ELR (cell line): ENCODE measurements around the gene SERINC1.
A peak's percentile ranks its signal among the peaks of the same experiment; 100 is the strongest.
"Not testable (repeated sequence)": the region's sequence is repeated elsewhere in the genome, so short reads cannot be mapped to it uniquely, and the experiment has no call there.

ENCODE experiments used
- DNase-seq: peaks from one replicate; pipeline ENCODE4 v3.0.0-alpha.2; 2015; ENCODE audit warnings: low read depth

Gene SERINC1

DNA sequence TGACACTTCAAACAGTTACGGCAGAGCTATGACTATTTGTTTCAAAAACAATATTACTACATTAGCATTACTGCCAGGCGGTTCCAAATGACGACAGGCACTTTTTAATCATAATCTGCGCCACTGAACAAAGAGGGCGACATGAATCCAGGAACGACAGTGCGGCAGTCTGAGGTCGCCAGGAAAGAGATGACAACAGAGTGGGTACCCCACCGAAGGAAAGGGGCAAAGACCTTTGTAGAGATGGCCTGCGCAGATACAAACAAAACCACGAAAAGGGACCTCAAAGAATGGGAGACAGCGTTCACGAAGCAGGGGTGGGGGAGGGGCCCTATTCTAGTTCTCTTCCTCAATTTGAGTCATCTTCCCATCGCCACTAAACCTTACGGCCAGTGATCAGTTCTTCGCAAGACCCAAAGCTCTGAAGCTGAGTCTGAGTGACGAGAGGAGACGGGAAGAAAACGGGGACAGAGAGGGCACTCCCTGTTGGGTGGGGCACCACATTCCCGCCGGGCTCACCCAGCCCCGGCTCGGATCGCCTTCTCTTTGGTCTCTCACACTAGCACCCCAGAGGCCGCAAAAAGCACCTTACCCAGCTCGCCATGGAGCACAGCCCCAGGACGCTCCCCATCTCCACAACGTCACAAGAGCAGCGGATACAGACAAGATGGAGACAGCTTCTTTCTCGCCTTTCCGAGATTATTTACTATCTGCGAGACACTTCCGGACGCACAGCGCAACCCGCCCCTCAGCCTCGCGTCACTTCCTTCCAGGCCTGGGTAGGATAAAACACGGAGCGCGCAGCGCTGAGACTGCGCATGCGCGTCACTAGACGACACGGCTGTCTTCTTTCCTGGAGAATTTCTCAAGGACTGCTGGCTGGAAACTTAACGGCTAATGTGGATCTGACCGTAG is at the start of gene SERINC1:
TSS of gene SERINC1 (minus strand) at position 701 of the 915 bp plus-strand sequence. CDS start at position 631, 70 bp downstream.
- peak; percentile 95 for DNase-seq

GRCh38 chr6:122511193-122511924 is 39.8 kb upstream of the SERINC1 start:
- DNase-seq, result no peak

- DNase-seq, result not testable (repeated sequence)
These were observed 33.6 kb upstream of the SERINC1 start for GRCh38 chr6:122505170-122505569.

- no peak for DNase-seq
These were observed 29.9 kb upstream of the SERINC1 start for GRCh38 chr6:122501475-122501874.

DNA sequence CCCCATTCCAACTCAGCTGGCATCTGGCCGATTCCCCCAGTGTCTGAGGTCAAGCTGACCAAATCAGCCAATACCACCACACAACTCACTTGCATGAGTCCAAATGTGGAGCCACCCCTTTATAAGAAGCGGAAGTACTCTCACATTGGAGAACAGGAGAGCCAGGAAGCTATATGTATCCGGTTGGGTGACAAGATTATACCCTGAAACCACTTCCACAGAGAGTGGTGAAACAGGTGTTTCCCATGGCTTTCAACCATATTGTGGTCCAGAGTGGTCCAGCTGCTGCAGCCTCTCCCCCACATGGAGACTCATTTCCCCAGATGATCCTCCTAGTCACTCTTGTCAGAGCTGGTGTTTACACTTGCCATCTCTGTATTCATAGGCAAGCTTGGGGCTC is 24.0 kb upstream of the SERINC1 start:
- DNase-seq, result no peak

- no peak for DNase-seq
These were observed 23.2 kb upstream of the SERINC1 start for GRCh38 chr6:122494665-122495272.

- DNase-seq, result peak; percentile 74
These were observed 20.4 kb upstream of the SERINC1 start for GRCh38 chr6:122491919-122492555.

GRCh38 chr6:122490607-122491006 is 19.0 kb upstream of the SERINC1 start:
- DNase-seq, result no peak

- no peak for DNase-seq
These were observed 13.2 kb upstream of the SERINC1 start for GRCh38 chr6:122484760-122485159.

DNA sequence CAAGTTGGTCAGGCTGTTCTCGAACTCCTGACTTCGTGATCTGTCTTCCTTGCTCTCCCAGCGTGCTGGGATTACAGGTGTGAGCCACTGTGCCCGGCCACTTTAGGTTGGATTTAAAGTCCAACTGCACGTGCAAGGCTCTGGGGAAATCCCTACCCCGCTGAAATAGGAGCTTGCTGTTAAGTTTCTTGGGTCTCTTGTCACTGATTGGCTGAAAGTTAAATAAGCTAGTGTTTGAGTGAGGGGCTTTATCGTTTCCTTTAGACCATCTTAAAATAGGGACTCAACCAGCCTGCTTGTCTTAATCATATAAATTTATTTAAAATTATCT is 11.1 kb upstream of the SERINC1 start:
- DNase-seq, result no peak

- peak; percentile 60 for DNase-seq
These were observed 4.5 kb upstream of the SERINC1 start for GRCh38 chr6:122476131-122476530.

- DNase-seq, result no peak
These were observed 374 bp upstream of the SERINC1 start for GRCh38 chr6:122472022-122472340.

- DNase-seq, result no peak
These were observed 9.7 kb downstream of the SERINC1 start for GRCh38 chr6:122461885-122462284.

GRCh38 chr6:122459865-122460416 is 11.7 kb downstream of the SERINC1 start:
- DNase-seq, result not testable (repeated sequence)

DNA sequence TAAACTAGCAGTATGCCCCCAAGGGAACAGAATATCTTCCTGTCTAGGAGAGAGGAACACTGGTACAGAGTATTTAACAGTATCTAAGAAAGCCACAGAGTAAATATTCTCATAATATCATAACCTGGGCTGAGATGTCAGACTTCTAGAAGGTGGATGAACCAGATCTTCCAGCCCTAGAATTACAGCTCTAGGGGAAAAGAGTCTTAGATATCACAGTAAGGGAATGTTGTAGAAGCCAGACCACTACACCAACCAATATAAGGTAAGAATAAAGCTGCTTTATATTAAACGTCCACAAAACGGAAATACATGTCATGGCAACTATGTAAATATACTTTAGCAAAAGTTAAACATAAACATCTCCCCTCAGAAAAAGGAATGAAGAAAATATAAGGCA is 12.4 kb downstream of the SERINC1 start:
- no peak for DNase-seq

DNA sequence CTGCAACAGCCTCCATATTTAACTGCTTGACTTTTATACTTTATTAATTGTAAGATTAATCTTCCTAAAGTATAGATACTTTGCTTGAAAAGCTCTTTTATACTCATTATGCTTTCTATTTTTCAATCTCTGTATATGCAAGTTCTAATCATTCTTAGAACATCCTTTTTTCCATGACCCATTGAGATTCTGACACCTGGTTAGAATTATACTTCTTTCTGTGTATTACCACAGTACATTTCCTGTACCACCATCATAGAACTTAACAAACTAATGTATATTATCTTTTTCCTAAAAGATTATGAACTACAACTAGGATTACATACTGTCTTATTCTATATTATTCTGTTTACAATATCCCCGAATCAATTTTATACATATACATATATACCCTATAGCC is 13.5 kb downstream of the SERINC1 start:
- DNase-seq, result no peak

DNA sequence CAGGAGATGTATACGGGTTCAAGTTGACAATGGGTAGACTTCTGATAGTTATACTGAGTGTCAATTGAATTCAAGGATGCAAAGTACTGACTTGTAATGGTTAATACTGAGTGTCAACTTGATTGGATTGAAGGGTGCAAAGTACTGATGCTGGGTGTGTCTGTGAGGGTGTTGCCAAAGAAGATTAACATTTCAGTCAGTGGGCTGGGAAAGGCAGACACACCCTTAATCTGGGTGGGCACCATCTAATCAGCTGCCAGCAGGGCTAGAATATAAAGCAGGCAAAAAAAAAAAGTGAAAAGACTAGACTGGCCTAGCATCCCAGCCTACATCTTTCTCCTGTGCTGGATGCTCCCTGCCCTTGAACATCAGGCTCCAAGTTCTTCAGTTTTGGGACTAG is 16.5 kb downstream of the SERINC1 start:
- not testable (repeated sequence) for DNase-seq

- no peak for DNase-seq
These were observed 16.9 kb downstream of the SERINC1 start for GRCh38 chr6:122454673-122455072.

DNA sequence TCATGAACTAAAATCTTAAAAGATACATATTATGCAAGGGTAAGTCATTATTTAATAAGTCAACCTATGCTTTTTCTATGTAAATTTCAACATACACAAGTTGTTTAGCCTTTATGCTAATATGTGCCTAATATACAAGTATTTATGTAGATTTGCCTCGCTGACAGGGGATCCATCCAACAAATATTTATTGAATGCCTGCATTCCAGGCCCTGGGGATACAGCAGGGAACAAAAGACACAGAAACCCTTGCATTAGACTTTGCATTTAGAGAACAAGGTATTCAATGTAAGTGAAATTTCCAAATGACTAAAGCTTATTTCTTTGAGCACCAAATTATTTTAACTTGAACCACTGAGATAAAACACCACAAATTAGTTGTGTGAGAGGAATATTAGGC is 19.1 kb downstream of the SERINC1 start:
- DNase-seq, result no peak

GRCh38 chr6:122449069-122449468 is 22.5 kb downstream of the SERINC1 start:
- DNase-seq, result no peak

DNA sequence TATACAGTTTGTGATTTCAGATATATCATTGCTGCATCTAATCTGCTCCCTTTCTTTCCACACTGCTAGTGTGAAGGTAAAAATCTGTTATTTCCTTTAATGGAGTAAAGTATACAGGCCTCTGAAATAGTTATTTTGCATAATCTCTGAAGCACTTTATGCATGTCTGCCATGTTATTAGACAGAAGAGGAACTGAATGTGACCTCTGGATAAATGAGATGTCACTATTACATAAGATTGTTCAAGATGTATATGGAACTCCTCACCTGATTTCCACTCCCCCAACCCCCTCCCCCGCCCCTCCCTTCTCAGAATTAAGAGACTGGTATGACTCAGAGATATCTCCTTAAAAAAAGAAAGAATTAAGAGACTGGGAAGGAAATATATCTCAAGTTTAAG is 26.3 kb downstream of the SERINC1 start:
- DNase-seq, result no peak

DNA sequence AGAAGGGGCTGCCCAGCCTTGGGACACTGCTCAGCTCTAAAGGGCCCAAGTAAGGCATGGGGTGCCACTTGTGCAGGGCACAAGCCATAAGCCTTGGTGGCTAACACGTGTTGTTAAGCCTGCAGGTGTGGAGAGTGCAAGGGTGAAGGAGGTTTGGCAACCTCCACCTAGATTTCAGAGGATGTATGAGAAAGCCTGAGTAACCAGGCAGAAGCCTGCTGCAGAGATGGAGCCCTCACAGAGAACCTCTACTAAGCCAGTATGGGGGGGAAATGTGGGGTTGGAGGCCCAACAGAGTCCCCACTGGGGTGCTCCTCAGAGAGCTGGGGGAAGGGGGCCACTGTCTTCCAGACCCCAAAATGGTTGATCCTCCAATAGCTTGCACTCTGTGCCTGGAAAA is 32.6 kb downstream of the SERINC1 start:
- no peak for DNase-seq
